ENCODE measurements around the gene LAMA1. TPM values are rescaled to one million over a fixed set of nuclear protein-coding genes. Genes with fewer than 3 reads are reported as not detected.
"Not testable (repeated sequence)": the region's sequence is repeated elsewhere in the genome, so short reads cannot be mapped to it uniquely, and the experiment has no call there.

LAMA1 gene, protein sequence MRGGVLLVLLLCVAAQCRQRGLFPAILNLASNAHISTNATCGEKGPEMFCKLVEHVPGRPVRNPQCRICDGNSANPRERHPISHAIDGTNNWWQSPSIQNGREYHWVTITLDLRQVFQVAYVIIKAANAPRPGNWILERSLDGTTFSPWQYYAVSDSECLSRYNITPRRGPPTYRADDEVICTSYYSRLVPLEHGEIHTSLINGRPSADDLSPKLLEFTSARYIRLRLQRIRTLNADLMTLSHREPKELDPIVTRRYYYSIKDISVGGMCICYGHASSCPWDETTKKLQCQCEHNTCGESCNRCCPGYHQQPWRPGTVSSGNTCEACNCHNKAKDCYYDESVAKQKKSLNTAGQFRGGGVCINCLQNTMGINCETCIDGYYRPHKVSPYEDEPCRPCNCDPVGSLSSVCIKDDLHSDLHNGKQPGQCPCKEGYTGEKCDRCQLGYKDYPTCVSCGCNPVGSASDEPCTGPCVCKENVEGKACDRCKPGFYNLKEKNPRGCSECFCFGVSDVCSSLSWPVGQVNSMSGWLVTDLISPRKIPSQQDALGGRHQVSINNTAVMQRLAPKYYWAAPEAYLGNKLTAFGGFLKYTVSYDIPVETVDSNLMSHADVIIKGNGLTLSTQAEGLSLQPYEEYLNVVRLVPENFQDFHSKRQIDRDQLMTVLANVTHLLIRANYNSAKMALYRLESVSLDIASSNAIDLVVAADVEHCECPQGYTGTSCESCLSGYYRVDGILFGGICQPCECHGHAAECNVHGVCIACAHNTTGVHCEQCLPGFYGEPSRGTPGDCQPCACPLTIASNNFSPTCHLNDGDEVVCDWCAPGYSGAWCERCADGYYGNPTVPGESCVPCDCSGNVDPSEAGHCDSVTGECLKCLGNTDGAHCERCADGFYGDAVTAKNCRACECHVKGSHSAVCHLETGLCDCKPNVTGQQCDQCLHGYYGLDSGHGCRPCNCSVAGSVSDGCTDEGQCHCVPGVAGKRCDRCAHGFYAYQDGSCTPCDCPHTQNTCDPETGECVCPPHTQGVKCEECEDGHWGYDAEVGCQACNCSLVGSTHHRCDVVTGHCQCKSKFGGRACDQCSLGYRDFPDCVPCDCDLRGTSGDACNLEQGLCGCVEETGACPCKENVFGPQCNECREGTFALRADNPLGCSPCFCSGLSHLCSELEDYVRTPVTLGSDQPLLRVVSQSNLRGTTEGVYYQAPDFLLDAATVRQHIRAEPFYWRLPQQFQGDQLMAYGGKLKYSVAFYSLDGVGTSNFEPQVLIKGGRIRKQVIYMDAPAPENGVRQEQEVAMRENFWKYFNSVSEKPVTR (N-terminal part only)
- 1.8 TPM for polyA plus RNA-seq (ENCODE audit: insufficient read length)

DNA sequence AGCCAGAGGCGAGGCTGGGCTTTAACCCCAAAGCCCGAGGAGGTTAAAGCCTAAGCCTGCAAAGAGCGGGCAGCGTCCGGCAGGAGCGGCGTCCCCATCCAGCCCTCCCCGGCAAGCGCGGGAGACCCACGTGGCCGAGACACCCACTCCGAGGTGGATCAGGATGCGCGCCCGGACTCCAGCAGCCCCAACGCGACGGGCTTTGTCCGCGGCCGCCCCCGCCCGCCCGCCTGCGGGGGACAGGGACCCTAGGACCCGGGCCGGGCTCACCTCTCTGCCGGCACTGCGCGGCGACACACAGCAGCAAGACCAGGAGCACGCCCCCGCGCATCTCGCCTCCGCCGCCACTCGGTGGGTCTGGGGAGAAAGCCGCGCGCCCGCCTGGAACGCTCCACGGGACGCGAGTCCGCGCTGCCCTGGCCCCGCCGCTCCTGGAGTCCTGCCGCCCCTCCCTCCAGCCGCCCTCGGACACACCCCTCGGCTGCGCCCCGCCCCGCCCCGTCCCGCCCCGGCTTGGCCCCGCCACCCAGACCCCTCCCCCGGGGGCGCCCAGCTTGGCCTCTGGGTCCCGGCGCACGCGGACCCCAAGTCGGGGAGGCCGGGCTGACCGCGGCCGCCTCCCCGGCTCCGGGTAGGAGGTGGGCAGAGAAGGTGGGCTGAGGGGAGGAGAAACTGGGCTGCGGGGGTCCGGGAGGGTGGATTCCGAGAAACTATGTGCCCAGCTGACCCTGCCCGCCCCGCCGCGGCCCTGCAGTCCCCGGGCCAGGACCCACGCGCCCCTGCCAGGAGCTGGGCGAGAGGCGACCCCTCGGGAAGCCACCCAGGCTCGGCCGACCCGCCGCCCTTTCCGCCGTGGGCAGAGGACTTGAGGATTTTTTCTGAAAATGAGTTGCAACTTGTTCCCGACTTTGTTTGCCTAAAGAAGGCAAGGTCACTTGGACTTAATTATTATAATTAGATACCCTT is at the start of gene LAMA1:
Gene LAMA1 (minus strand): TSS at position 408 of the 966 bp plus-strand sequence. CDS start 77 bp downstream, at position 331.
- DNase-seq (ENCODE audit: low read depth) = no peak

DNA sequence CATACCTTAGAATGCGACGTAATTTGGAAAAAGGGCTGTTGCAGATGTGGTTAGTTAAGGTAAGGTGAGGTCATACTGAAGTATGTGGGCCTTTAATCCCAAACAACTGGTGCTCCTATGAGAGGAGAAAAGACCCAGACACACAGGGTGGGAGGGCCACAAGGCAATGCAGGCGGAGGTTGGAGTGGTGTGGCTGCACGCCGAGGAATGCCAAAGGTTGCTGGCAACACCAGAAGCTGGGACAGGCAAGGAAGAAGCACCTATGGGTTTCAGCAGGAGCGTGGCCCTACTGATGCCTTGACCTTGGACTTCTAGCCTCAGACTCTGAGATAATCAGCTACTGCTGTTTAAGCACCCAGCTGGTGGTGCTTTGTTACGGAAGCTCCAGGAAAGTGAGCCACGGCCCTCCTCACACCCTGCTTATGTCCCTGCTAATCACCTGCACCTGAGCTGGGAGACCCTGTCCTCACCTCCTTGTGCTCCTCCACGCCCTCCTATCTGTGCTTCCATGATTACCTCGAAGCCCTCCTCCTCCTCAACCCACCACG is 48.3 kb upstream of the LAMA1 start:
- no peak for DNase-seq (ENCODE audit: low read depth)

DNA sequence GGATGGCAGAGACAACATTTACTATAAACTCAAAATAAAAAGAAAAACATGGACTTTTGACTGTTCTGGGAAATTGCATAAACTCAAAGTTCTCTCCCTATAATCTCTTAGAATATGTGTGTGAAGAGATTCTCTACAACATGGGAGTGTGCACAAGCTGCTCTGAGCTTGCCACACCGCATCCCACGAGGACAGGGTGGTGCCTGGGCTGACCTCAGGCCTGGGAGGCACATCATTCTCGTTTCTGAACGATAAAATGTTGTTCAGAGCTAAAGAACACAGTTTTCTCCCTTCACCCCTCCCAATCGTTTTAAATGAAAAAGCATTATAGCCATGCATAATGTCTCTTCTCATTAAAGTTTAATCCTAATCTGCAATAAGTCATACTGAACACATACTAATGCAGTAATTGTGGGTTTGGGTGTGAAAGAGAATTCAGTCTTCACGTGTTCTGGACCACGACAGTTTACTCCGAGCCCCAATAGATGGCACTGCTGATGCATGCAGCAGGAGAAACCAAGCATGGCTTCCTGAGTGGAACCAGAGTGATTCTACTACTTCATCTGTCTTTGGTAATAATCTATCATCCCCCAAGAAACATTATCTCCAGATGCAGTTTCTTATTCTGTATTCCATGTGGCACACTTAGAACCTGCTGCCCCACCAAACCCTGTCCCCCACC is 46.9 kb upstream of the LAMA1 start:
- DNase-seq (ENCODE audit: low read depth) = no peak

DNA sequence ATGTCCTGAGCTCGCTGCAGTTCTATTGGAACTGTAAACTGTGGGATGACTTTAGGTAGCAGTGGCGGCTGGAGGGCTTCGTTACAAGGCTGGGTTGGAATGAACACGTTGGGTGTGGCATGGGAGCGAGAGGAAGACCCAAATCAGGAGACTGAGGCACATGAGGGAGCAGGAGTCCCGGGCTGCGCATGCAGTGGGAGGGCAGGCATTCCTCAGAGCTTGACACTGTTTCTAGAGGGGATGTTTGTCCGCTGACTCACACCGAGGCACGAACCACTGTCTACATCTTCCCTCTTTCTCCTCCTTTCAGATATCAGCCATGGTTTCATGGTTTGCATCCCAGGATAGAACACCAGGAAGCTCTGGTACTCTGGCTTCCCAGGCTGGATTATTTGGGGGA is 40.6 kb upstream of the LAMA1 start:
- no peak for DNase-seq (ENCODE audit: low read depth)

DNA sequence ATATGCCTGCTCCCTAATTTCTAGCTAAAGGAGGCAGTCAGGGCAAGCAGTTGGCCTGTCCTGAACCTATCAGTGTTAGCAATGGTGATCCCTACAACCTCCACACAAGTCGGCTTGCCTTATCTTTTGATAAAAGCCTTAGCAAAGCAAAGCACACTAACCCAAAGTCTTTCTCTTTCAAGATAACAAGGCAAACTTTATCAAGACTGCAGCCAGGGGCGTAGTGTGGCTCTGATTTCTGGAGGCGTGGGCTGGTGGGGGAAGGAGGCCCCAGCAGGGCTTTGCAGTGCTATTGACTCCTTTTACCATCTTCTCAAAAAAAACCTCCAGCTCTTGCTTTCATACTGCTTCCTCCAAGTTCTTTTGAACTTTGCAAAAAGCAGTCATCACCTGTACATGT is 40.2 kb upstream of the LAMA1 start:
- DNase-seq (ENCODE audit: low read depth) = no peak

DNA sequence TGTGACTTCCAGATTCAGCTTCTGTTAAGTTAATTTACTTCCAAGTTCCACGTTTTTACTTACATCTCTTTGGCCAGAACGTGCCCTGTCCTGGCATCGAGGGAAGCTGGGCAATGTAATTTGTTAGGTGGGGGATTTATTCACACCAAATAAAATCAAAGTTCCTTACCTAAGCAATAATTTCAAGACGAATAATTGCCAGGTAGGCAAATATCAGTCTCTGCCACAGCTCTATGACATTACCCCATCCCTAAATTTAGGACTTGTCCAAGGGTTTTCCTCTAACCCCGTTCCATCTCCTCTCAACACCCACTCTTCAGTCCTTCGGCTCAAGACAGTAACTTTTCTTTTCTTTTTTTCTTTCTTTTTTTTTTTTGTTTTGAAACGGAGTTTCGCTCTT is 38.3 kb upstream of the LAMA1 start:
- DNase-seq (ENCODE audit: low read depth) = no peak

DNA sequence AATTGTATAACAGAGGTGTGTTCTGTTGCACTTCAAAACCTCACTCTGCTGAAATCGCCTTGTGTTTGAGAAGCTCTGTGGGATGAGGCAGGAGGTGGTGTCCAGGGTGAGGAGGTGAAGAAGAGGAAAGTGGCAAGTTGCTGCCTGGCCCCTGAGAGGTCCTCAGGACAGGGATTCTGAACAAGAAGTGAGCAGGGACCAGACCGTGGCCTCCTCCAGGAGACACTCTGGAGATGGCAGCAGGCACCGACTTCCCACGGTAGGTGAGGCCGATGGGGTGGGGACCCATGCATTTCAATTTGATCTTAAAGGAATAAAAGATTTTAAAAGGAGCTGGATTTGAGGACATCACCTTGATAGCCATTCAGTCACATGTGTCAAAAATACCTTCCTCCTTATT is 37.5 kb upstream of the LAMA1 start:
- no peak for DNase-seq (ENCODE audit: low read depth)

DNA sequence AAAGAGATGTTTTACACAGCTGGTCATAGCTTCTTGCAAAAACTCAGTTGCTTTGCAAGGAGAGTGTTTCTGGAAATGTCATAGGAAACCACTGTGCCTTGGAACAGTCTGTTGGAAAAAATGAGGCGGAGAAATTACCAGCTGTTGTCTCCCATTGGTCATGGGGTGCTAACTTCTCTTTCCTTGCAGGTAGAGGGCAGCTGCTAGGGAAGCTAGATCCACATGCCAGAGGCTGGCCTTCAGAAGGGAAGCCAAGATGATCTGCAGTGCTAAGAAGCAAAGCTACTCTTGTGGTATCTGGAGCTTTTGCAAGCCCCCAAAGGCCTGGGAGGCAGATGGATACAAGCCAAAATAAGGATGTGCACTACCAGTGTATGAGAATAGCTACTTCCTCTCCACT is 34.8 kb upstream of the LAMA1 start:
- DNase-seq (ENCODE audit: low read depth) = peak; percentile 29

DNA sequence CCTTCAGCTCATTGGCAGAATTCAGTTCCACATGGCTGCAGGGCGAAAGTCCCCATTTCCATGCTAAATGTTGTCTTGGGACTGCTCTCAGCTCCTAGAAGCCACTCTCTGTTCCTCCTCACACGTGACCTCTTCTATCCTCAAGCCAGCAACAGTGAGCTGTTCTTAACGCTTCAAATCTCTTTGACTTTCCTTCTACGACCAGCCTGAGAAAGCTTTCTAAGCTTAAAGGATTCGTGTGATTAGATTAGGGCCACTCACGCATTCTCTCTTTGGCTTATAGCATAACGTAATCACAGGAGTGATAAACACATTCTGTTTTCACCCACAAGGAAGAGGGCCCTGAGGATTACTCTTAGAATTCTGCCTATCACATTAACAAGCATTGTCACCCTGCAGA is 29.8 kb upstream of the LAMA1 start:
- DNase-seq (ENCODE audit: low read depth) = no peak

DNA sequence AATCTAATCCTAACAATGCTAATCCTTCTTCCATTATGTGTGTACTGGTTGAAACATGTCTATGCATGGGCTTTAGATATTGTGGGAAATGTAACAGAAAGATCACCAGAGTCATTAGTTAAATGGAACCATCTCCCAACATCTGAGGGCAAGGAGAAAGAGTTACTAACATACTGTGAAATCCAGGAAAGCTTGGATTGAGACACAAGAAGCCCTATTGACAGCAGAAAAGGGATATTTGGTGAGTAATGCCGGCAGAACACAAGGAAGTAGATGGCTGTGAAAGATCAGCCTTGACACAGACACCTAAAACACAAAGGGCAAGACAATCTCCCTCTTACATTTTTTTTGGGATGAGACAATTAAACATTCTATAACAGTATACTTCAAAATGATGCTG is 28.5 kb upstream of the LAMA1 start:
- no peak for DNase-seq (ENCODE audit: low read depth)

DNA sequence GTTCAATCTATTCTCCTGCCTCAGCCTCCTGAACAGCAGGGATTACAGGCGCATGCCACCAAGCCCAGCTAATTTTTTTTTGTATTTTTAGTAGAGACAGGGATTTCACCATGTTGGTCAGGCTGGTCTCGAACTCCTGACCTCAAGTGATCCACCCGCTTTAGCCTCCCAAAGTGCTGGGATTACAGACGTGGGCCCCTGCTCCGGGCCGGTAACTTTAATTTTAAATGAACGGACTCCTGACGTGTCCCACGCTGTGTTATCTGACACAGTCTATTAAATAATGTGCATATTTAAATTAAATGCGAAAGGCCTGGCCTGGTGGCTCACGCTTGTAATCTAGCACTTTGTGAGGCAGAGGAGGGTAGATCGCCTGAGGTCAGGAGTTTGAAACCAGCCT is 27.3 kb upstream of the LAMA1 start:
- not testable (repeated sequence) for DNase-seq (ENCODE audit: low read depth)

DNA sequence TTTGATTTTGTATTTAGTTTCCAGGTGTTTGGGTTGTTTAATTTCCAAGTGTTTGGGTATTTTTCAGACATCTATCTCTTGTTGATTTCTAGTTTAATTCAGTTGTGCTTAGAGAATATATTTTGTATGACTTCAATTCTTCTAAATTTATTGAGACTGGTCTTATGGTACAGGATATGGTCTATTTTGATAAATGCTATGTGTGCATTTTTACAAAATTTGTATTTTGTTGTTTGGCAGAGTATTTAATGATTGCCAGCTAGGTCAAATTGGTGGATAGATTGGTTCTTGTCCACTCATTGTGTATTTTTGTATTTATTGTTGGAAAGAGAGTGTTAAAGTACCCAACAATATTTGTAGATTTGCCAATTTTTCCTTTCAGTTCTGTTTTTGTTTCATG is 23.7 kb upstream of the LAMA1 start:
- no peak for DNase-seq (ENCODE audit: low read depth)

DNA sequence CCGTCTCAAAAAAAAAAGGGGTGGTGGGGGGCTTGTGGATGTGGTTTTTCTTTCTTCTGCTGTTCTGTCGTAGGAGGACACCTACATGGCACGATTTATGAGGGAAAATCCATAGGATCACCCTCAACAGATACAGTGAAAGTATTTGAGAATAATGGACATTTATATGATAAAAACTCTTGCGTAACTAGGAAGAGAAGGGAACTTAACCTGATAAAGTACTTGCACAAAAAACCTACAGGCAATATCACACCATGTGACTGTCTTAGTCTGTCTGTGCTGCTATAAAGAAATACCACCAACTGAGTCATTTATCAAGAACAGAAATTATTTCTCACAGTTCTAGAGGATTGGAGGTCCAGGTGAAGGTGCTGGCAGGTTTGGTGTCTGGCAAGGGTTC is 21.8 kb upstream of the LAMA1 start:
- DNase-seq (ENCODE audit: low read depth) = no peak

DNA sequence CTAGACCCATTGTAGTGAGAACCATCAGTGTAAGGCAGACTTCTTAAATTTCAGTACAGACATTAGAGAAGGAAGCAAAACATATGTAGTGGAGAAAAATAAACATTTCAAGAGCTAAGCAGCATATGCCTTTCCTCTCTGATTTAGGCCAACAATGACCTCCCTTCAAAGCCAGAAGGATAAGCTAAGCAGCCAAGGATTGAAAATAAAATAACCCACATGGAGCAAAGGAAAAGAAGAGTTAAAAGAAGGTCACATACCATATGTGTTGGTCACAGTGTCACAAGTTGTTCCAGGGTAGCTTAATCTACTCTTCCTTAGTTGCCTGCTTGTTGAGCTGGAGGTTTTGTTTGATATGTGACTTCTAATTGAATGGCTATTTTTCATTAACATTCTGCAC is 15.6 kb upstream of the LAMA1 start:
- no peak for DNase-seq (ENCODE audit: low read depth)

DNA sequence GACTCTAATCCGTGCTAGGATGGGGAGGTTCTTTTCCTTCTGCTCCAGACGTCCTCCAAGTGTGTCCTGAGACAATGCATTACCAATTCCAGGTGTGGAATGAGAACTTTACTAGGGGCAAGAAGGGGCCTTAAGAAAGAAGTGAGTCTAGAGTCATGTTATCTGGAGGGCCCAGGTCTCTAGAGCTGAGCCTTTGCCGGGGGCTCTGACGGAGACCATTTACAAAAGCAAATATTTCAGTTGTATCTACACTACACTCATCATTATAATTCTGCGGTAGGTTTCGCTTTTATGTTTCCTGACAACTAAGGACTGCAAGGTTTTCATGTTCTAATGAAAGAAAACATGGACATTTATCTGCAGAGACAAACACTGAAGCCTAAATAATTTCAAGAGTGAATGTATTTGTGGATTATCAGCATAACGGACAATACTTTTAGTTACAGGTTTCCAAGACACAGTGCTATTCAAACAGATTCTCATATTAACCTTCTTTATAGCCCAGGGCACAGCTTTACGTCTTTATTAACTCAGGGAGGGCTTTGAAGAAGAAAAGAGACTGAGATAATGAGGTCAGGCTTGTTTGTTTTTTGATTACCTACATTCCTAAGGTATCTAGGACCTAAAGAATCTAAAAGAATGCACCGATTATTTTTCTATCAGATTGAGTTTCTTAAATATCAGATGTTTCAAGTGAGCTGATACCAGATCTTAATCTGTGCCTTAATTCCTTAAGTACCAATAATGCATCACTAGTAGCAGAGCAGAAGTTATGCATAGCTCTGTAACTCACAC is 15.0 kb upstream of the LAMA1 start:
- DNase-seq (ENCODE audit: low read depth) = no peak

DNA sequence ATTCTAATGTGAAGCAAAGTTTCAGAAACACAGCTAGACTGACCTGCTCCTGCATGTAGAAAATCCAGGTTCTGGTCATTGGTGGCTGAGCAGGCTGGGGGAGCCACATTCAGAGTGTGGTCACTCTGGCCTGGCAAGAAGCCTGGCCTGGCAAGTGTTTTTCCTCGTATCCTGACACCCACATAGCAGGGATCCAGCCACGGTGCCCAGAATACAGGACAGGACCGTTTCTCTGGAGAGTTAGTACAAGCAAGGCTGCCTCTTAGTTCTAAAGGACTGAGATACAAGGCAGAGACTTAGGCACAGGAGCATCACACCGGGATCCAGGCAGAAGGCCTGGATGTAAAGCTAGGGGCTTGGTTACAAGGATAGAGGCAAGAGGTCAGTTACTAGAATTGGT is 4.8 kb upstream of the LAMA1 start:
- no peak for DNase-seq (ENCODE audit: low read depth)

DNA sequence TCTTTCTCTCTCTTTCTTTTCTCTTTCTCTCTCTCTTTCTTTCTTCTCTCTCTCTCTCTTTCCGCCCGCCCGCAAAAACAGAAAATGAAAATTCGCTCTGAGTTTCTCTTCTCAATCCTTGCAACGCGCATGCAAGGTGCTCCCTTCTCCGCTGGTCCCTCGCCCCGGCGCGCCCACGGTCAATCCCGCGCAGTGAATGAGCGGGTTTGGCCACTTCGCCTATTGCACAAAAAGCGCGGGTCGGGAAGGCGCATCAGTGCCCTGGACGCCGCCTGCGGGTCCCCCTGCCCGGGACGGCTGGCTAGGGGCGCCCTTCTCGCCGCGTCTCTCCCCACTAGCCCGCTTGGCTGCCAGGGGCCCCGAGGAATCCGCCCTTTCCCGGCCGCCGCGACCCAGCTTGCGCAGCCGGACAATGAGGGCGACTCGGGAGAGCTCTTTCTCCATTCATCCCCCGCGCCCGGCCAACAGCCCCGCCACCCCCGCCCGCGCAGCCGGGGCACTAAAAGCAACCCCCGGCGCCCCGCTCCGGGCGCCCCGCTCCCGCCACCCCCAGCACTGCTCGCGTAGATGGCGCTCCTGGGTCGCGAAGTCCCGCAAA is 706 bp downstream of the LAMA1 start:
- no peak for DNase-seq (ENCODE audit: low read depth)

DNA sequence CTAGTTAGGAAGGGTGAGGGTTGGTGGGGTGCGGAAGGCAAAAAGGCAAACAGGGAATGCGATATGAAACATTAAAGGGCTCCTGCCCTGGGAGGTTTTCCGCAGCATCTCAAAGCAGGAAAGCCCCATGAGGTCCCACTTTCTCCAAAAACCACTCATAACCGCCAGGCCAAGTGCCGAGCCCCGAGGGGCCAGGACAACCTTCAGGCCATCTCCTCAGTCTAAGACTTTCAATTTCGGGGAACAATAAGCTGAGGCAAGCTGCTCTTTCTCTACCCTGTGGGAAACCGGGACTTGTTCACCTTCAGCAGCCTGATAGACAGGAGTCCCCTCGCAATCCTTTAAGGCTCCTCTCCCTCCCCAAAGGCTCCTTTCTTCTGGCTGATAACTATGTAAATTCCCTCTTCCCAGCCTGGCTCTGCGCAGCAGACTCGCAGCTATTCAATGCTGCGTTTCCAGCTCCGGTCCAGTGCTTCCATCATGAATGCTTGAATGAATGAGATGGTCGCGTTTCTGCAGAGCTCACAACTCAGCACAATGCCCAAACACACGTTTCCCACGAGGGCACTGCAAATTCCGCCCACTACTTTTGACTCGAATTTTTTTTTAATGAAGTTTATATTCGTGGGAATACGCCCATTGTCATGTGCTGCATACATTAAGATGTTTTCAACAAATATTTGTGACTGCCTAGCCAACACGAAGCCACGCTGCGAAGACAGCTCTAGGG is 1.4 kb downstream of the LAMA1 start:
- no peak for DNase-seq (ENCODE audit: low read depth)

Measured in forelimb muscle (tissue), 1 donor.